ENCODE results near the gene FURIN.

FURIN gene

DNA sequence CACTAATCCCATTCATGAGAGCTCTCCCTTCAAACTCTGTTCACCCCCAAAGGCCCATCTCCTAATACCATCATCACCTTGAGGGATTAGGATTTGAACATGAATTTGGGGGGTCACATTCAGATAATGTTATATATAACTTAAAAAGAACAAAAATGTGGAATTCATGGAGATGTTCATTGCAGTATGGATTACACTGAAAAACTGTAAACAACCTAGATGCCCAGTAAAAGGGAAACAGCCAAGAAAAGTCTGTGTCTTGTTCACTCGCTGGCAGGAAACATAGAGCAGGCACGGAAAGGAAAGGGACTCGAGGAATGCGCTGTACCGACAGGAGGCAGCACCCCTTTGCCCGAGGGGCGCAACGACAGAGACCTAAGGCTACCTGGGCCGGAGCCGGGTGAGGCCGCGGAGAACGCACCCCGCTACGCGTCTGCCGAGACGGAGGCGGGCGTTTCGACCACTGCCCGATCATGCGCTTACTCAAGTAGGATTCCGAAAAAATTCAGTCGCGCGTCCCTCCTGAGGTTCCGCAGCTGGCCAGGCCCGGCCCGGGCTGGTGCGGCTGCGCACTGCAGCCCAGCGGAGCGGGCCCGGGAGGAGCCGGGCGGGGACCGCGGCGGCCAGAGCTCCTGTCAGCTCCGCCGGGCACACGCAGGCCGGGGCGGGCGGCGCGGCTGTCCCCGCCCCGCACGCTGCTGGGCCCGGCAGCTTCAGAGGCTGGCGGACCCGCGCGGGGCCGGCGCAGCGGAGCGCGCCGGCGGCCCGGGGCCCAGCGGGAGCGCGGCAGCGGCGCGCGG is 33.9 kb downstream of the FURIN start:
- peak; percentile 47 for DNase-seq (ENCODE audit: extremely low read depth, low read depth)
- peak; percentile 88 for TF ChIP-seq CTCF (IDR thresholded peaks at IDR 0.05; ENCODE audit: low read depth, low read length)

DNA sequence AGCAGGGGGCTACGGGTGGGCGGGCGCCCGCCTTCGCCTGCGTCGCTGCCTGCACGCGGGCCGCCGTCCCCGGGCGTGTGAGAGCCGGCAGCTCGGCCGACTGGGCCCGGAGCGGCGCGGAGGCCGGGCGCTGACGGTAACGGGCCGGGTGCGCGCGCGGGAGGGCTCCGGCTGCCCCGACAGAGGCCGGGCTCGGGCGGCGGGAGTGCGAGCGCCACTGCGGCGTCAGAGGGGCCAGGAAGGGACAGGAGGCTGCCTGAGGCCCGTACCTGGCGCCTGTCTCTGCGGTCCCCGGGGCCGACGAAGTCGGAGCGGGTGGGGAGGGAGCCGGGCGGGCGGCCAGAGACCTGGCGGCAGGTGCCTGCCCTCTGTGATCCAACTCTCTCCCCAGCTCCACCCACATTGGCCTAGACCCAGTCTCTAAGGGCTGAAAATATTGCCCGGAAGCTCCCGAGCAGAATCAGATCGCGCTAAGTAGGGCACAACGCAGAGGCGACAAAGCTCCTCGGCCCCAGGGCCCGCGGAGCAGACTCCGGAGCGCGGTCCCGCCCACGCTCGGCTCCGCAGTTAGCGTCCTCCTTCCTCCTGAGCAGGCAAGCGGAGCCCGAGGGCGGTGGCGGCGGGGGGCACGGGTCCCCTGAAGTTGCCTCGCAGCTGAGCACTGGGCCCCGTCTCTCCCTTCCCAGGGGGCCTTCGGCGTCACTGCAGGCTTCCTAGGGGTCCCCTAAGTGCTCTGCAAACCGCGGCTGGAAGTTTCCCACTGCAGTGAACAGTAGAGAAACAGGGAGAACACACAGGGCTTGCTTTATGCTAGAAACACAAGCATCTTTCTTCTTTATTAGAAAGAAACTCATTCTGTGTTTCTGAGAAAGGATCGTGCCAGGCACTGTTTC is 34.7 kb downstream of the FURIN start, which contains the start of gene MAN2A2:
Gene MAN2A2 (plus strand): TSS at position 463 of the 893 bp plus-strand sequence. CDS start 906 bp downstream, outside the sequence.
- no peak for DNase-seq (ENCODE audit: extremely low read depth, low read depth)
- TF ChIP-seq CTCF (IDR thresholded peaks at IDR 0.05; ENCODE audit: low read depth, low read length), result no peak

- no peak for DNase-seq (ENCODE audit: extremely low read depth, low read depth)
- TF ChIP-seq CTCF (IDR thresholded peaks at IDR 0.05; ENCODE audit: low read depth, low read length), result no peak
Measured at GRCh38 chr15:90903733-90904536, 35.5 kb downstream of the FURIN start.

DNA sequence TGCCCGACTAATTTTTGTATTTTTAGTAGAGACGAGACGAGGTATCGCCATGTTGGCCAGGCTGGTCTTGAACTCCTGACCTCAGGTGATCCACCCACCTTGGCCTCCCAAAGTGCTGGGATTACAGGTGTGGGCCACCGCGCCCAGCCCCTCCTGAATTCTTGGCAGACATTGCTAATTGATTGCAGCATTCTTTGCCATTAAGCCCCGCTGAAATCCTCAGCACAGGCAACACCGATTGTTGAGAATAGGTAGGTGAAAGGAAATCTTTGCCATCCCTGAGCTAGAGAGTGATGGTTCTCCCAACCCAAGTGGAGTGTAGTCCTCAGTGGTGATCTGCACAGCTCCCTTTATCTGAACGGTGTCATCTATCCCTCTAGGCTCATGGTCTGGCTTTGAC is 36.4 kb downstream of the FURIN start:
- no peak for TF ChIP-seq CTCF (IDR thresholded peaks at IDR 0.05; ENCODE audit: low read depth, low read length)
- DNase-seq (ENCODE audit: extremely low read depth, low read depth), result no peak

- no peak for DNase-seq (ENCODE audit: extremely low read depth, low read depth)
- no peak for TF ChIP-seq CTCF (IDR thresholded peaks at IDR 0.05; ENCODE audit: low read depth, low read length)
Measured at GRCh38 chr15:90905306-90906180, 37.2 kb downstream of the FURIN start.

- no peak for DNase-seq (ENCODE audit: extremely low read depth, low read depth)
- TF ChIP-seq CTCF (IDR thresholded peaks at IDR 0.05; ENCODE audit: low read depth, low read length), result no peak
Measured at GRCh38 chr15:90906181-90906849, 37.9 kb downstream of the FURIN start.

All from AG09319 (cell line).